HG02798 (cell line): ENCODE measurements around the gene FBXL17.

Experiments
- ATAC-seq: cut with Tn5 transposase; IDR thresholded peaks from one replicate; pipeline ENCODE4 v1.9.1; 2021; ENCODE audit warnings: mild to moderate bottlenecking; ENCODE audit not compliant: unreplicated experiment, poor library complexity

The FBXL17 gene

GRCh38 chr5:108109059-108109458 lies 272.8 kb downstream of the FBXL17 start:
- no peak for ATAC-seq

- ATAC-seq, result no peak
Measured at GRCh38 chr5:108104448-108104847, 277.4 kb downstream of the FBXL17 start.

GRCh38 chr5:108102463-108102862 lies 279.4 kb downstream of the FBXL17 start:
- ATAC-seq, result no peak

- ATAC-seq, result no peak
Measured at GRCh38 chr5:108101821-108102220, 280.1 kb downstream of the FBXL17 start.

GRCh38 chr5:108101130-108101529 lies 280.8 kb downstream of the FBXL17 start:
- no peak for ATAC-seq

GRCh38 chr5:108094800-108095199 lies 287.1 kb downstream of the FBXL17 start:
- no peak for ATAC-seq

- no peak for ATAC-seq
Measured at GRCh38 chr5:108093186-108093585, 288.7 kb downstream of the FBXL17 start.

GRCh38 chr5:108090946-108091345 lies 291.0 kb downstream of the FBXL17 start:
- ATAC-seq, result no peak

GRCh38 chr5:108084105-108084504 lies 297.8 kb downstream of the FBXL17 start:
- no peak for ATAC-seq

GRCh38 chr5:108083232-108083631 lies 298.7 kb downstream of the FBXL17 start:
- ATAC-seq, result no peak

GRCh38 chr5:108081707-108082106 lies 300.2 kb downstream of the FBXL17 start:
- no peak for ATAC-seq

GRCh38 chr5:108079753-108080152 lies 302.1 kb downstream of the FBXL17 start:
- no peak for ATAC-seq

GRCh38 chr5:108078882-108079281 lies 303.0 kb downstream of the FBXL17 start:
- ATAC-seq, result no peak

GRCh38 chr5:108078345-108078744 lies 303.6 kb downstream of the FBXL17 start:
- no peak for ATAC-seq

- no peak for ATAC-seq
Measured at GRCh38 chr5:108074626-108075025, 307.3 kb downstream of the FBXL17 start.

- no peak for ATAC-seq
Measured at GRCh38 chr5:108064302-108064701, 317.6 kb downstream of the FBXL17 start.

- no peak for ATAC-seq
Measured at GRCh38 chr5:108061941-108062340, 320.0 kb downstream of the FBXL17 start.

GRCh38 chr5:108060340-108060739 lies 321.6 kb downstream of the FBXL17 start:
- no peak for ATAC-seq

- no peak for ATAC-seq
Measured at GRCh38 chr5:108059334-108059733, 322.6 kb downstream of the FBXL17 start.

- ATAC-seq, result no peak
Measured at GRCh38 chr5:108054349-108054748, 327.5 kb downstream of the FBXL17 start.

GRCh38 chr5:108046955-108047670 lies 334.8 kb downstream of the FBXL17 start:
- ATAC-seq, result no peak

- no peak for ATAC-seq
Measured at GRCh38 chr5:108036482-108036881, 345.4 kb downstream of the FBXL17 start.
